Activated CD8-positive, alpha-beta memory T cell treated with anti-CD3 and anti-CD28 coated beads for 1 hour (primary cell): Measurements from ENCODE around the gene FUT1.
"Not testable (repeated sequence)": the region's sequence is repeated elsewhere in the genome, so short reads cannot be mapped to it uniquely, and the experiment has no call there.

Experiments
- DNase-seq, 2 donors: peaks; one replicate each; pipeline ENCODE4 v3.0.0-alpha.2; 2020; ENCODE audit warnings: low read depth in 1 of 2; ENCODE audit errors: extremely low read depth in 1 of 2

FUT1 gene

DNA sequence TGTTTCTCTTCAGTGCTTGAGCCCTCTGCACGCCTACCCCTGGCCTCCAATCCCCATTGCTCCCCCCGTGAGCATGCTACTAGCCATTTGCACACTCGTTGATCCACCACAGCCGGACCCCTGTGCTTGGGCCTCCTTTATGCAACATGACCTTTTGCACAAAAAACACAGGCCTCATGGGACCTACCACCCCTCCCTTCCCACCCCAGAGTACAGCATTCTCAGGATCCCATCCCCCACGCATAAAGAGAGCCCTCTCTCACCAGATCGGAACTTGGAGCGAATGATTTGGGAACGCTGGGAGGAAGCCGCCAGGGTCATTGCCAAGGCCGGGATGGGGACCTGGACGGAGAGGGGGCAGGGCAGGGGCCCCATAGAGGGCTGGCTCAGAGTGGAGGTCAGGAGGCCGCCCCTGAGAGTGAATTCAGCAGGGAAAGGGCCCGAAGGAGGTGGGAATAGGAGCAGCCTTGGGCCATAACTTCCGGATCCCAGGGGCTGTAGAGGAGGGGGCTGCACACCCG lies 33.7 kb downstream of the FUT1 start:
- no peak for DNase-seq

GRCh38 chr19:48718106-48718505 lies 34.3 kb downstream of the FUT1 start:
- not testable (repeated sequence) for DNase-seq

DNA sequence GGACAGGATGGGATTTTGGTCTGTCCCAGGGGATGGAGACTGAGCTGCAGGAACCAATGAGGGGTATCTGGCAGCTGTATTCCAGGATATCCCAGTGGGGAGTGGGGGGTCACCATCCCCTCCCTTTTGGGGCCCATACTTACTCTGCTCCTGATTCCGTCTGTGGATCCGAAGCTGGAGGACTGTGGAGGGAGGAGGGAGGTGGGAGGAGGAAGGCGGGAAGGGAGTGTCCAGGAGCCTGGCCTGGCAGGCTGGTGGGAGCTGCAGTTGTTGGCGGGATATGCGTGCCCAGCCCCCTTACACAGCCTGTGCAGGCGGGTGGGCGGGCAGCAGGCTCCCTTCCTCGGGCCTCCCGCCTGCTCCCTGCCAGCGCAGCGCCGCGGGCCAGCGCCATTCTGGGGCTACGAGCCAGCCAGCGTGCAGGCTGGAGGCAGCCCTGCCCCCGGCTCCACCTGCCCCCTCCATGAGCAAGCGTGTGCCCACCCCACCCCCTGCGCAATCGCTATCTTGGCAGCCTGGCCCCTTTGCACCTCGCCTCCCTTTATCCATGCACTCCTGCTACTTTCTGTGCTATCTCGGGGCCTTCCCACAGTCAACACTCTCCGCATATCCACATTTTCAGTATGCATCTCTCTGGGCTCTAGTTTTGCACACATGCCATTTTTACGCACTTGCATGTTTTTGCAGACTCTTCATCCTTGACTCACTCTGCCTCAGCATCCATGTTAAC lies 35.7 kb downstream of the FUT1 start:
- no peak for DNase-seq

DNA sequence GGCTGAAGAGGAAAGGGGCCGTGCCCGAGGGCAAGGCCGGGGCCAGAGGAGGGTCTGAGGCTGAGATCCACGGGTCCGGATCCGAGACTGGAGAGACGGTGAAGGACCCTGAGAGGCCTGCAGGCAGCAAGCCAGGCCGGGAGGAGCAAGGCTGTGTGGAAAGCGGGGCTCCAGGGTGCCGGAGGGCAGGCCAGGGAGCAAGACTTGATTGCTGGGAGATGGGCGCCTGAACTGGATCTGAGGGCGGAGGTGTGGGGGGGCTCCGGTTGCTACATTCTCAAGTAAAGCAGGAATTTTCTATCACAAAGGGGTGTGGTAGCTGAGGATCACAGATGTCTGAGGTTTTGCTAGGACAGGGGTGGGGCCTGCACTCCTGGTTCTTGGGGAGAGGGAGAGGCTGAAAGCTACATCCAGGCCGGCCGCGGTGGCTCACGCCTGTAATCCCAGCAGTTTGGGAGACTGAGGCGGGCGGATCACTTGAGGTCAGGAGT lies 36.7 kb downstream of the FUT1 start:
- DNase-seq, result no peak

DNA sequence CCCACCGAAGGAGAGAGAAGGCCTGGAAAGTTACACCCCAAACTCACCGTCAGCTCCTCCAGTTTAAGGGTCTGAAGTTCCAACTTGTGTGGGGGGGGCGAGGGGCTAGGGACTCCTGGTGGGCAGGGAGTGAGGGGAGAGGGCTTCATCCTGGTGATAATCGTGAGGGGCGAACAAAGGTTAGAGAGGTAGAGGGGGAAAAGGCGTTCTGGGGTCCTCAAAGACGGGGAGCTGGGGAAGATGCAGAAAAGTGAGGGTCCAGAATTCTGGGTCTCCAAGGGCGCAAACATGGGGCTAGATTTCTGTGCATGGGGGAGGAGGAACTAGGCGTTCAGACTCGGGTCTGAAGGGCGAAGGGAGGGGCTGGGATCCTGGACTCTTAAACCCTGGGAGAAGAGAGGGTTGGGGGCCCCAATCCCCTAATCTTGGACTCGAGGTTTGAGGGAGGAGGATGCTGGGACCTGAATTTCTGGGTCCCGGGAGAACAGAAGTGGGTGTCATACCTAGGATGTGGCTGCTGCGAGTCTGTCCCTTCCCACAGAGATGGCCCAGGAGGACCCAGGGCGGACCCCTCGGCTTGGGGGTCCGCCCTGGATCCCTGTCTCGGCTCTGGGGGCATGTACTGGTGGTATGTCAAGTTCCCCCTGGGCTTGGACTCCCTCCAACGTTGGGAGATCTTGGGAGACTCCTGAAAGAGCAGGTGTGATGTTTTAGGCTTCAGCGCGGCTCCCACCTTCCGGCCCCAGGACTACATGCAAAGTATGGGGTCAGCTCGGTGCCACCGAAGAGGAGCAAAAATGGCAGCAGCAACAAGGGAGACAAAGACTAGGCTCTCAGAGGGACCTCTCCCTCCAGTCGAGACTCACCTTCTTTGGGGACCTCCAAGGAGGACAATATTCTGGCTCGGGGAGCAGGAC lies 37.4 kb downstream of the FUT1 start:
- no peak for DNase-seq

- DNase-seq, result peak; percentile 92
Measured at GRCh38 chr19:48713864-48714755, 38.3 kb downstream of the FUT1 start.

DNA sequence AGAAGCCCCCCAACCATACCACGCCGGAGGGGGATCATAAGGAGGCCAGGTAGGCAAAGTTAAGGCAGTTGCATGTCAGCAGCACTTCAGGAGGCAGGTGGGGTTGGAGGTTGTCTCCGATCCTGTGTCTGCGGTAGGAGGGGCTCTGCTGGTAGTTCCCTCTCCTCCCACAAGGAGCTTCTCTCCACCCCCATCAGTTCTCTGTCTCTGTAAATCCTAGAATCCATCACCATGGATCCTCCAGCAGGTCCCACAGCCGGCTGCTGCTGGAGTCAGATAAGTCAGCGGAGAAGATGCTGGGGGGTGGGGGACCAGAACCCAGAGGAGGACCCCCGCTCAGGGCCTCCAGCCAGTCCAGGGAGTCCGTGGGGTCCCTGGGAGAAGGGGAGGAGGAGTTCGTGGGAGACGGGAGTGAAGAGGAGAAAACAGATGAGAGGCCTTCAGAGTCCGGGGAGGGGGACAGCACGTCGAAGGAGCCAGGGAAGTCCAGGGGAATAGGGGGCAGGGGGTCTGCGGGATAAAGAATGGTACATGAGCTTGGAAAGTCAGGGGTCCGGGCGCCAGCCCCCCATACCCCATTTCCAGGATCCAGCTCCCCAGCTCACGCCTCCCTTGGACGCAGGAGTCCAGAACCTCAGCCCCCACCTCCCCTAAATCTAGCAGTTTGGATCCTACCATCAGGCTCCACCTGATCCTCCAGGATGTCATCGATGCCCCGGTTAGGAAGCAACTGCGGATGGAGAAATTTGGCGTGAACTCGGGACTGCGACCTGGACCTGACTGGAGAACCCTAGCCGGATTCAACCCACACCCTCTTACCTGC lies 39.2 kb downstream of the FUT1 start:
- no peak for DNase-seq

GRCh38 chr19:48711106-48711662 lies 41.3 kb downstream of the FUT1 start:
- no peak for DNase-seq

DNA sequence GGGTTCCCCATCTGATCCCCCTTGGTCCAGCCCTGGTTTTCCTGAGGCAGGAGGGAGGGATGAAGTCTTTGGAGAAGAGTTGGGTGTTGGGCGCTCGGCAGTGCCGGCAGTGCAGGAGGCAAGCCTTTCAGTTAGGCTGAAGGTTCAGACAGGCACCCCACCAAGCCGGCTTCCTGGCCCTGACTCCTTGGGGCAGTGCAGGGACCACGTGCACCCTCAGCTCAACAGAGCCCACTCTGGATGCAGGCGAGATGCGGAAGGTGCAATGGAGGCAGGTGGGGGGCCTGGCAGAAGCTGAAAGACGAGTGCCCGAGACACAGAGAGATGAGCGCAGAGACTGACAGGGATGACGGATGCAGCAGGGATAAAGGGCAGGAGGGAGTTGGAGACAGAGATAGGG lies 44.0 kb downstream of the FUT1 start:
- no peak for DNase-seq

- no peak for DNase-seq
Measured at GRCh38 chr19:48705431-48705830, 47.0 kb downstream of the FUT1 start.

DNA sequence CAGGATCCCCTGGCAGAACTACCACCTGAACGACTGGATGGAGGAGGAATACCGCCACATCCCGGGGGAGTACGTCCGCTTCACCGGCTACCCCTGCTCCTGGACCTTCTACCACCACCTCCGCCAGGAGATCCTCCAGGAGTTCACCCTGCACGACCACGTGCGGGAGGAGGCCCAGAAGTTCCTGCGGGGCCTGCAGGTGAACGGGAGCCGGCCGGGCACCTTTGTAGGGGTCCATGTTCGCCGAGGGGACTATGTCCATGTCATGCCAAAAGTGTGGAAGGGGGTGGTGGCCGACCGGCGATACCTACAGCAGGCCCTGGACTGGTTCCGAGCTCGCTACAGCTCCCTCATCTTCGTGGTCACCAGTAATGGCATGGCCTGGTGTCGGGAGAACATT lies 49.1 kb downstream of the FUT1 start:
- no peak for DNase-seq

GRCh38 chr19:48702701-48703100 lies 49.7 kb downstream of the FUT1 start:
- DNase-seq, result no peak

DNA sequence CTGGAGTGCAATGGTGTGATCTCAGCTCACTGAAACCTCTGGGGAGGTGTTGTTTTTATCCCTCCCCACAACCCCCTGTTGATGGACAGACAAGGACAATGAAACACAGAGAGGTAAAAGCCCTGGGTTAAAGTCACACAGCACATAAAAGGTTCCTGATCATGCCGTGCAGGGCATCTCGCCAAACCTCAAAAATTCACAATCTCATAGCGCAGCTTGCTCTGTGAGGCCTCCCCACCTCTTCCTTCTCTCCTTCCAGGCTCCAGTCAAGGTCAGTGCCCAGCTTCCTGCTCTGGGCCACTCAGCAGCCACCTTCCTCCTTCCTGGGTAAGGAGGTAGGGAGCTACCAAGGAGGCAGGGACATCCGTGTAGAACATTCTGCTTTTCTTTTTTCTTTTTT lies 54.4 kb downstream of the FUT1 start:
- no peak for DNase-seq
